Choroid plexus epithelial cell (primary cell): Measurements from ENCODE around the gene IGFL1.
"Not testable (repeated sequence)": the region's sequence is repeated elsewhere in the genome, so short reads cannot be mapped to it uniquely, and the experiment has no call there.

Experiments used
- DNase-seq: peaks from one replicate; pipeline ENCODE4 v3.0.0-alpha.2; 2010; ENCODE audit warnings: low read depth
- H3K4me3 ChIP-seq: 2 replicates; pipeline ENCODE4 v1.5.1; 2011; ENCODE audit warnings: low read depth, mild to moderate bottlenecking, control low read depth, low read length, moderate library complexity
- TF ChIP-seq, protein P1 (sequence below): conservative IDR thresholded peaks from 2 replicates; pipeline ENCODE4 v1.5.1; 2011; ENCODE audit warnings: low read depth, mild to moderate bottlenecking, control low read depth, inconsistent platforms, low read length, moderate library complexity

Gene IGFL1

DNA sequence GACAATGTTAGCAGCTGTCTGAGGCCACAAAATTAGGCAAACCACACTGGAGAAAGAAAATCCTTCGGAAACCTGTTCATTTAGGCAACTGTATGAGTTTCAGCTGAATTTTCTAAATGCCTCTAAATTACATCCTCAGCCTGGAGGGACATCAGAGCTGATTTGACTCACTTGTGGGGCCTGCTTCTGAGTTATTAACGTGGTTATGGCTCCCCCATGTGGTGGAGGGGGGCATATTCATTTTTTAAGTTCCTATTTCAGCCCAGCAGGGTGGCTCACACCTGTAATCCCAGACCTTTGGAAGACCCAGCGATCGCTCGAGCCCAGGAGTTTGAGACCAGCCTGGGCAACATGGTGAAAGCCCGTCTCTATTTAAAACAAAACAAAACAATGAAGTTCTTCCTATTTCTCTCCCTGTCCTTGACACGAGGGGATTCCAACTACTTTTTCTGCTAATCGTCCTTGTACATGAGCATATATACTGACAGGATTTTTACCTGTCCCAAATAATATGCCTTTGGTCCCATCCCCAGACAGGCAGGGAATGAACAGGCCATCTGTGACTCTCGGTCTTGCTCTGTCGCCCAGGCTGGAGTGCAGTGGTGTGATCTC is 35.8 kb downstream of the IGFL1 start:
- no peak overlapping the region for H3K4me3 ChIP-seq
- TF ChIP-seq, protein P1, sequence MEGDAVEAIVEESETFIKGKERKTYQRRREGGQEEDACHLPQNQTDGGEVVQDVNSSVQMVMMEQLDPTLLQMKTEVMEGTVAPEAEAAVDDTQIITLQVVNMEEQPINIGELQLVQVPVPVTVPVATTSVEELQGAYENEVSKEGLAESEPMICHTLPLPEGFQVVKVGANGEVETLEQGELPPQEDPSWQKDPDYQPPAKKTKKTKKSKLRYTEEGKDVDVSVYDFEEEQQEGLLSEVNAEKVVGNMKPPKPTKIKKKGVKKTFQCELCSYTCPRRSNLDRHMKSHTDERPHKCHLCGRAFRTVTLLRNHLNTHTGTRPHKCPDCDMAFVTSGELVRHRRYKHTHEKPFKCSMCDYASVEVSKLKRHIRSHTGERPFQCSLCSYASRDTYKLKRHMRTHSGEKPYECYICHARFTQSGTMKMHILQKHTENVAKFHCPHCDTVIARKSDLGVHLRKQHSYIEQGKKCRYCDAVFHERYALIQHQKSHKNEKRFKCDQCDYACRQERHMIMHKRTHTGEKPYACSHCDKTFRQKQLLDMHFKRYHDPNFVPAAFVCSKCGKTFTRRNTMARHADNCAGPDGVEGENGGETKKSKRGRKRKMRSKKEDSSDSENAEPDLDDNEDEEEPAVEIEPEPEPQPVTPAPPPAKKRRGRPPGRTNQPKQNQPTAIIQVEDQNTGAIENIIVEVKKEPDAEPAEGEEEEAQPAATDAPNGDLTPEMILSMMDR: peak; percentile 86
- peak; percentile 89 for DNase-seq

DNA sequence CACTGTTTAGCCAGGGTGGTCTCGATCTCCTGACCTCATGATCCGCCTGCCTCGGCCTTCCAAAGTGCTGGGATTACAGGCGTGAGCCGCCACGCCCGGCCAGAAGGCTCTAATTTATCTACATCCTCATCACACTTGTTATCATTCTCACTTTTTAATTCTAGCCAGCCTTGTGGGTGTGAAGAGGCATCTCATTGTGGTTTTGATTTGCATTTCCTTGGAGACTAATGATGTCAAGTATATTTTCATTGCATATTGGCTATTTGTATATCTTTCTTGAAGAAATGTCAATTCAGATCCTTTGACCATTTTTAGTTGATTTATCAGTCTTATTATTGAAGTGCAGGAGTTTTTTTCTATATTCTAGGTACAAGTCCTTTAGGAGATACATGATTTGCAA is 39.6 kb downstream of the IGFL1 start:
- TF ChIP-seq, protein P1: no peak
- no peak overlapping the region for H3K4me3 ChIP-seq
- no peak for DNase-seq

DNA sequence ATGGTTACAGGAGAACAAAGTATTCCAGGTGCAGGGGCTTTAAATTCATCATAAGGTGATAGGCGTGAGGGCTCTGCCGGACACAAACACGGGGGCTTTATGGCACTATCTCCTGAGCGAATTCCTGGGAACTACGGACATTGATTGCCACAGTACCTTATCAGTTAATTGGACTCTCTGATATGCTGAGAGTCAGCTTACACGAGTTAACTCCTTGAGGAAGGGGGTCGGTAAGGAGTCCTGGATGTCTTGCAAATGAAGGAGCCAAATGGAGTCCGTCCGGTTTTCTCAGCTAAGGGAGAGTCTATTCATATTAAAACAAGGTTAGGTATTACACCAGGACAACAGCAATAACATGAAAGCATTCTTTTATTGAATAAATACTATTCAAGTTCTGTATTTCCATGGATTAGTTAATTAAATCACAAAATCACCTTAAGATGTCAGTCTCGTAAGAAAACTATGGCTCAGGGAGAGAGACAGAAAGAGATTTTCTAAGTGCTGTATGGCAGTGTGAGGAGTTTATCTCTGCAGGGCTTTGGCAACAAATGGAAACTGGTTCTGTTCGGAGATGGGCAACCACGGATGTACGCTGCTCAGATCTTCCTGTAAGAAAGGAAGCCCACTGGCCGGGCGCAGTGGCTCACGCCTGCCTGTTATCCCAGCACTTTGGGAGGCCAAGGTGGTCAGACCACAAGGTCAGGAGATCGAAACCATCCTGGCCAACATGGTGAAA is 41.1 kb downstream of the IGFL1 start:
- no peak for DNase-seq
- H3K4me3 ChIP-seq: no peak overlapping the region
- TF ChIP-seq, protein P1: no peak

DNA sequence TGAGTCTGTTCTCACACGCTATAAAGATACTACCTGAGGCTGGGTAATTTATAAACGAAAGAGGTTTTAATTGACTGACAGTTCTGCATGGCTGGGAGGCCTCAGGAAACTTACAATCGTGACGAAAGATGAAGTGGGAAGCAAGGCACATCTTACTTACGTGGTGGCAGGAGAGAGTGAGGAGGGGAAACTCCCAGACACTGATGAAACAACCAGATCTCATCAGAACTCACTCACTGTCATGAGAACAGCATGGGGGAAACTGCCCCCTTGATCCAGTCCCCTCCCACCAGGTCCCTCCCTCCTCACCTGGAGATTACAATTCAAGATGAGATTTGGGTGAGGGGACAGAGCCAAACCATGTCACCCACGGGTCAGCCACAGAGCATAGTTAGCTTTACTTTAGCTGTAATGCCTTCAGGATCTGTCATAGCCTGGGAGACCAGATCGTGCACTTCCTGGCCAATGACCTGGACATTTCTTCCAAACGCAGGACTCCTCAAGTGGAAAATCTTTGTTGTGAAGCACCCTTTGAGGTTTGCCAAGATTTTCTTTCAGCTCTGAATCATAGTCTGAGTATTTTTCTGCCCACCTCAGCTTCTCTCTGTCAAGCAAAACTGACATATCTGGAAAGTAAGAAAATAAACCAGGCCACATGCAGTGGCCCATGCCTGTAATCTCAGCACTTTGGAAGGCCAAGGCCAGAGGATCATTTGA is 42.1 kb downstream of the IGFL1 start:
- H3K4me3 ChIP-seq: no peak overlapping the region
- peak; percentile 94 for DNase-seq
- TF ChIP-seq, protein P1: no peak

DNA sequence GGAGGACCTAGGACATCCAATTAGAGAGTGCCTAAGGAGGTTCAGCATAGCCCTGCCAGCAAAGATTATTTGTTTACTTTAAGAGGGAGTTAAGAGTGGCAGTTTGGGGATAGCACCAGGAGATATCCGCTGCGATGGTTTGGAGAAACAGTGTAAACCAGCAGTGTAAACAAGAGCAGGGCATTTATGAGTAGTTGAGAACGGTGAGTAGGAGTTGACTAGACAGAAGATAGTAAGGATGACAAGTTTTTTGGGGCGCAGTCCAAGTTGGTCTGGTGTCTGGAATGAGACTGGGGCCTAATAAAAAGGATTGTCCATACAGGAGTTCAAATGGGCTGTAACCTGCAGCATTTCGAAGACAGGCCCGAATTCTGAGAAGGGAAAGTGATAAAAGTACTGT is 44.4 kb downstream of the IGFL1 start:
- not testable (repeated sequence) for DNase-seq, H3K4me3 ChIP-seq

DNA sequence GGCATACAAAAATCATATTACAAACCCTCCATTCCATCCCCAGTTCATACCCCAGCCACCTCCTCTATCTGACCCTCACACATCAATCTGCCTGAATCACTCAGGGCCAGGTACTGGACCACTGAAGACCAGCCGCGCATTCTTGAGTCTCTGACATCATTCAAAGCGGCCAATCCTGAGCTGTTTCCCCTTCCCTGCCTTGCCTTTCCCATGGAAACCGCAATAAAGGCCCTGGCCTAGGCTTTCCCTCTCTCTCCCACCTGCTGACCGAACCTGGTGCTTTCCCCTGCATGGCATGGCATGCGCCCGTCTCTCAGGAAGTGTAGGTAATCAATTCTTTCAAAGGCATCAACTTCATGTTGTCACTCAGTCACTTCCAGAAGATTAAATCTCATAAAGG is 49.6 kb downstream of the IGFL1 start:
- no peak for DNase-seq
- TF ChIP-seq, protein P1: no peak
- H3K4me3 ChIP-seq: no peak overlapping the region
